GM23338 (cell line): ENCODE data around the gene CCS. TPM values are rescaled to one million over a fixed set of nuclear protein-coding genes. Genes with fewer than 3 reads are reported as not detected.

Experiments
- ATAC-seq: fragments of 200-7000 bp; cut with Tn5 transposase; 3 replicates; pipeline ENCODE4 v1.9.1; 2020
- DNase-seq: peaks from one replicate; pipeline ENCODE4 v3.0.0-alpha.2; 2015; ENCODE audit warnings: low spot score
- H2AFZ ChIP-seq: fragments of 200-600 bp; sonication (generic); 2 replicates; pipeline ENCODE4 v1.8.0; 2016; ENCODE audit warnings: antibody characterized with exemption, mild to moderate bottlenecking, moderate library complexity
- H3F3A ChIP-seq: fragments of 200-600 bp; sonication (generic); replicated peaks from 2 replicates; pipeline ENCODE4 v1.8.0; 2017; ENCODE audit warnings: antibody characterized with exemption, mixed run types, low read depth
- H3K27ac ChIP-seq: fragments of 200-600 bp; sonication (generic); 2 replicates; pipeline ENCODE4 v1.6.1; 2016; ENCODE audit warnings: low read depth
- H3K27me3 ChIP-seq: fragments of 200-600 bp; sonication (generic); 2 replicates; pipeline ENCODE4 v1.8.0; 2016; ENCODE audit warnings: mild to moderate bottlenecking, mixed run types, moderate library complexity; ENCODE audit not compliant: insufficient read depth
- H3K36me3 ChIP-seq: fragments of 200-600 bp; sonication (generic); 2 replicates; pipeline ENCODE4 v1.8.0; 2016; ENCODE audit warnings: mild to moderate bottlenecking; ENCODE audit not compliant: insufficient read depth
- H3K4me1 ChIP-seq: fragments of 200-600 bp; sonication (generic); 2 replicates; pipeline ENCODE4 v1.8.0; 2016; ENCODE audit warnings: mild to moderate bottlenecking, moderate library complexity; ENCODE audit not compliant: insufficient read depth
- H3K4me2 ChIP-seq: fragments of 200-600 bp; sonication (generic); 2 replicates; pipeline ENCODE4 v1.7.1; 2017; ENCODE audit warnings: mixed run types
- H3K4me3 ChIP-seq: fragments of 200-600 bp; sonication (generic); 2 replicates; pipeline ENCODE4 v1.6.1; 2016; ENCODE audit warnings: mixed run types
- H3K79me2 ChIP-seq: fragments of 200-600 bp; sonication (generic); replicated peaks from 2 replicates; pipeline ENCODE4 v1.8.0; 2017; ENCODE audit warnings: mild to moderate bottlenecking; ENCODE audit not compliant: insufficient read depth
- H3K9me2 ChIP-seq: fragments of 200-600 bp; sonication (generic); 2 replicates; pipeline ENCODE4 v1.8.0; 2017; ENCODE audit not compliant: insufficient read depth
- H4K20me1 ChIP-seq: fragments of 200-600 bp; sonication (generic); replicated peaks from 2 replicates; pipeline ENCODE4 v1.8.0; 2017; ENCODE audit warnings: mild to moderate bottlenecking; ENCODE audit not compliant: insufficient read depth
- H3K27ac Mint-ChIP-seq: 2 replicates; pipeline ENCODE4 v1.8.0; 2020; ENCODE audit warnings: inconsistent platforms, mild to moderate bottlenecking, moderate library complexity, mixed read lengths
- H3K27me3 Mint-ChIP-seq: 3 replicates; pipeline ENCODE4 v1.8.0; 2022; ENCODE audit warnings: low read depth, mild to moderate bottlenecking, moderate library complexity, mixed read lengths, inconsistent platforms; ENCODE audit not compliant: insufficient read depth, poor library complexity
- H3K36me3 Mint-ChIP-seq: 3 replicates; pipeline ENCODE4 v1.8.0; 2021; ENCODE audit warnings: low read depth, mild to moderate bottlenecking, inconsistent platforms, moderate library complexity, mixed read lengths
- H3K4me1 Mint-ChIP-seq: 3 replicates; pipeline ENCODE4 v1.8.0; 2020; ENCODE audit warnings: mild to moderate bottlenecking, inconsistent platforms, mixed read lengths
- H3K4me3 Mint-ChIP-seq: 3 replicates; pipeline ENCODE4 v1.8.0; 2021; ENCODE audit warnings: moderate library complexity, mild to moderate bottlenecking, inconsistent platforms, mixed read lengths
- H3K9me3 Mint-ChIP-seq: 3 replicates; pipeline ENCODE4 v1.8.0; 2020; ENCODE audit warnings: moderate library complexity, mild to moderate bottlenecking, inconsistent platforms, mixed read lengths
- CREB1 ChIP-seq: fragments of 250-450 bp; sonication (Bioruptor Pico); IDR thresholded peaks from 2 replicates; pipeline ENCODE4 v1.5.0; 2020; ENCODE audit warnings: low read depth, mild to moderate bottlenecking, moderate library complexity
- NANOG ChIP-seq: IDR thresholded peaks from 2 replicates; pipeline ENCODE4 v1.6.1; 2016; ENCODE audit warnings: antibody characterized with exemption, borderline replicate concordance
- polyA plus RNA-seq: library from polyadenylated mRNA; unstranded; fragments of >200 nt; fragmentation: Nextera tagmentation; extraction: Ambion mirVana; gene quantifications from 2 replicates; pipeline ENCODE4 v1.2.1, GENCODE V29; 2016
- total RNA-seq: library from RNA; depleted of rRNA; stranded (reverse); fragments of >200 nt; shearing (Covaris generic); gene quantifications from 2 replicates; pipeline ENCODE4 v1.2.3, GENCODE V29; 2014
- TF ChIP-seq, protein P1 (sequence below): IDR thresholded peaks from one replicate; pipeline ENCODE4 v1.6.1; 2018; ENCODE audit warnings: antibody characterized with exemption; ENCODE audit not compliant: unreplicated experiment

CCS gene
- total and polyA plus RNA-seq, 2 experiments from 2014 or later = 36.1 to 60.7 TPM

DNA sequence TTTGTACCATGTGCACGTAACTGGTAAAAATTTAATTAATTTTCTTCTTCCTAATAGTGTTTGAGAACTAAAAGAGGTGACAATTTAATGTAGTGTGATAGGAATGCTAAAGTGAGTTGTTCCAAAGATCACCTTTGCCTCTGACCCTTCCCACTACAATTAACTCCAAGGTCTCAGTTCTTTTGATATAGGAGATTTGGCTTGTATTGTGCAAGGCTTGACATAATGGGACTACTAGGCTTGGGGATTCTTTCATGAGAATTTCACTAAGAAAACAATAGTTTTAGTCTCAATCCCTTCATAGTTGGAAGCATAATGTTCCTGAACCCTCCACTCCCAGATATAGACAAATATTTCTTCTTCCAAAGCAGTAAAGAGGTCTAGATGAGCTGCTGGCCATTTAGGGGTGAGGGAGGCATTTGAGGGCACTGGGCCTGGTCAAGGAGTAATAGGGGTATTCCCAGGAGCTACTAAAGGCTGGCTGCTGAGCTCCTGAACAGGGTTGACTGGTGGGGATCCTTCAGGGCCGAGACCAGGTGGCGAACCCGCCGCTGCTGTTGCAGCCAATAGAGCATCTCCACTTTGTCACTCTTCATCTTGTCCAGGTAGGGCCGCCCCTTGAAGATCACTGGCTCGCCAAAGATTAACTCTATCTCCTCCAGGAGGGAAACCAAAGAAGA lies 2.8 kb upstream of the CCS start:
- Histone ChIP-seq H3K36me3 (no peaks in the 10 kb centered on the region; the same call in 1 of the 2 replicates), H3K27me3 (0 out of 2 replicates have a peak, but pooled peaks cover 7% of the 10 kb centered on the region), H3K4me3 (no peak overlapping the region), H3K4me2 (no peak overlapping the region), H3K9me2 (no peaks in the 10 kb centered on the region), H3K27ac (no peak overlapping the region), H3K4me1 (peaks cover 10% of the 10 kb centered on the region; the same call in 1 of the 2 replicates), H2AFZ (no peak overlapping the region), H4K20me1 (no peaks in the 10 kb centered on the region), H3F3A (0 out of 2 replicates have a peak, but pooled peaks cover 10% of the 10 kb centered on the region), H3K79me2 (no peaks in the 10 kb centered on the region; the same call in 1 of the 2 replicates)
- H3K27ac Mint-ChIP-seq = no peak overlapping the region
- H3K27me3 Mint-ChIP-seq = peaks cover 21% of the 10 kb centered on the region
- H3K4me1 Mint-ChIP-seq = peaks cover 12% of the 10 kb centered on the region
- TF ChIP-seq CREB1 (CRISPR knock-in tag) = no peak
- no peak for DNase-seq
- ATAC-seq = no peak
- no peak overlapping the region for H3K4me3 Mint-ChIP-seq
- H3K36me3 Mint-ChIP-seq = peaks cover 25% of the 10 kb centered on the region
- peaks cover 55% of the 10 kb centered on the region for H3K9me3 Mint-ChIP-seq

DNA sequence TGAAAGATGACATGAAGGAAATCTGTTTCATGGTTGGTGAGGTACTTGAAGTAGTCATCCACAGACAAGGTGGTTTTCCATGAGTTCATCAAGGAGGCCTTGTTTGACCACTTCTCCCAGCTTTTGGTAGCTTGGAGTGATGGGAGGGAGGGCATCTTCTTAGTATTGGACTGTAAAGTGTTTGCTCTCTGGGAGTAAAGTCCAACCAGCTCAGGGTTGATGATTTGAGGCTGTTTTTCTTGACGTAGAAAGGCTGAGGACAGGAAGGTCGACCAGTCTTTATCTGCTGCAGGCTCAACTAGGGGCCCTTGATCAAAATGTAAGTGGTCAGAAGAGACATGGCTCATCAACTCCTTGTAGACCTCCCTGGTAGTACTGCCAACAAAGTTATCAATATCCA lies 1.8 kb upstream of the CCS start:
- no peak overlapping the region for H3K4me3 Mint-ChIP-seq

More for the DNA sequence above, 1.8 kb upstream of the CCS start:
- Histone ChIP-seq H2AFZ (no peak overlapping the region), H3K4me2 (no peak overlapping the region), H3K27me3 (0 out of 2 replicates have a peak, but pooled peaks cover 7% of the 10 kb centered on the region), H3K27ac (no peak overlapping the region), H3K36me3 (no peaks in the 10 kb centered on the region; the same call in 1 of the 2 replicates), H4K20me1 (no peaks in the 10 kb centered on the region), H3F3A (0 out of 2 replicates have a peak, but pooled peaks cover 10% of the 10 kb centered on the region), H3K4me1 (peaks cover 10% of the 10 kb centered on the region; the same call in 1 of the 2 replicates), H3K79me2 (no peaks in the 10 kb centered on the region; the same call in 1 of the 2 replicates), H3K4me3 (no peak overlapping the region), H3K9me2 (no peaks in the 10 kb centered on the region)
- H3K36me3 Mint-ChIP-seq = peaks cover 23% of the 10 kb centered on the region
- TF ChIP-seq, protein P1, sequence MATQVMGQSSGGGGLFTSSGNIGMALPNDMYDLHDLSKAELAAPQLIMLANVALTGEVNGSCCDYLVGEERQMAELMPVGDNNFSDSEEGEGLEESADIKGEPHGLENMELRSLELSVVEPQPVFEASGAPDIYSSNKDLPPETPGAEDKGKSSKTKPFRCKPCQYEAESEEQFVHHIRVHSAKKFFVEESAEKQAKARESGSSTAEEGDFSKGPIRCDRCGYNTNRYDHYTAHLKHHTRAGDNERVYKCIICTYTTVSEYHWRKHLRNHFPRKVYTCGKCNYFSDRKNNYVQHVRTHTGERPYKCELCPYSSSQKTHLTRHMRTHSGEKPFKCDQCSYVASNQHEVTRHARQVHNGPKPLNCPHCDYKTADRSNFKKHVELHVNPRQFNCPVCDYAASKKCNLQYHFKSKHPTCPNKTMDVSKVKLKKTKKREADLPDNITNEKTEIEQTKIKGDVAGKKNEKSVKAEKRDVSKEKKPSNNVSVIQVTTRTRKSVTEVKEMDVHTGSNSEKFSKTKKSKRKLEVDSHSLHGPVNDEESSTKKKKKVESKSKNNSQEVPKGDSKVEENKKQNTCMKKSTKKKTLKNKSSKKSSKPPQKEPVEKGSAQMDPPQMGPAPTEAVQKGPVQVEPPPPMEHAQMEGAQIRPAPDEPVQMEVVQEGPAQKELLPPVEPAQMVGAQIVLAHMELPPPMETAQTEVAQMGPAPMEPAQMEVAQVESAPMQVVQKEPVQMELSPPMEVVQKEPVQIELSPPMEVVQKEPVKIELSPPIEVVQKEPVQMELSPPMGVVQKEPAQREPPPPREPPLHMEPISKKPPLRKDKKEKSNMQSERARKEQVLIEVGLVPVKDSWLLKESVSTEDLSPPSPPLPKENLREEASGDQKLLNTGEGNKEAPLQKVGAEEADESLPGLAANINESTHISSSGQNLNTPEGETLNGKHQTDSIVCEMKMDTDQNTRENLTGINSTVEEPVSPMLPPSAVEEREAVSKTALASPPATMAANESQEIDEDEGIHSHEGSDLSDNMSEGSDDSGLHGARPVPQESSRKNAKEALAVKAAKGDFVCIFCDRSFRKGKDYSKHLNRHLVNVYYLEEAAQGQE = no peak
- no peak for TF ChIP-seq NANOG
- peaks cover 45% of the 10 kb centered on the region for H3K9me3 Mint-ChIP-seq
- H3K4me1 Mint-ChIP-seq = peaks cover 12% of the 10 kb centered on the region
- peaks cover 20% of the 10 kb centered on the region for H3K27me3 Mint-ChIP-seq
- DNase-seq (no peak), ATAC-seq (no peak)
- no peak overlapping the region for H3K27ac Mint-ChIP-seq
